HPDE6-E6E7 (cell line): Measurements from ENCODE around the gene COBL.

Source experiments
- DNase-seq: peaks from one replicate; pipeline ENCODE4 v3.0.0; 2011; ENCODE audit warnings: missing footprints; ENCODE audit errors: extremely low spot score

The COBL gene

DNA sequence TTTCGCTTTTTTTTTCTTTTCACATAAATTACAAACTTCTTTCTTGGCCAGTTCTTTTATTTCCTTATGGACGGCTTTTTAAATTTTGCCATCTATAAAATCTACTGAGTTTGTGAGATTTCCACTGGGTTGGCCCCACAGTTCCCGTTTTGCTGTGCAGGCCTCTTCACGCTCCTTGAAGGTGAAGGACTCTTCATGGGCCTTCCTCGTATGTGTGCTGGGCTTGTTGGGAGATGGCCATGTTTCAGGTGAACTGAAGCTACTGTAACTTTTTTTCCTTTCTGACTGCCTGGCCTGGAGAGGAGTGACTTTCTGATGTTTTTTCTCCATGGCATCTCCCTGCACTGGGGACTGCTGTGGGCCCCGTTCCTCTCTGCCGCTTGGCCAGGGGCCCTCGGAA, 262.4 kb downstream of the COBL start:
- no peak for DNase-seq

- DNase-seq: no peak
Measured at GRCh38 chr7:51053160-51053925, 263.3 kb downstream of the COBL start.

- DNase-seq: no peak
Measured at GRCh38 chr7:51046482-51046881, 270.1 kb downstream of the COBL start.

- DNase-seq: no peak
Measured at GRCh38 chr7:51046103-51046466, 270.5 kb downstream of the COBL start.

- peak; percentile 75 for DNase-seq
Measured at GRCh38 chr7:51045319-51046102, 271.1 kb downstream of the COBL start.

GRCh38 chr7:51043461-51043860, 273.1 kb downstream of the COBL start:
- DNase-seq: no peak

DNA sequence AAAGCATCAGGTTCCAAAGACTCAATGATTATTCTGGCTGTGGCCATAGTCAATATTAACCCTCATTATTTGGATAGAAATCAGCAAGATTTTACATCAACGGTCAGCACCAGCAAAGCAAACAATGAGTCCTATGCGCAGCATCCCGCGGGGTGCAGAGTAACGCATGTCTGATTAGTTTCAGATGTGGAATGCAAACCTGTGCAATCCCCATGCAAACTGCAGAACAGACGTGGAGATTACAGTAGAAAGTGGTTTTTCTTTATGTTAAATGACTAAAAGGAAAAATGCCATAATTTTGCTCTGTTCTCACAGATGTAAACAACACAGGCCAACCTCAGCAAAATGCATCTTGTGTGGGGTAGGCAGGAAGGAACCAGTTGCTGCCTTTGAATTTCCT, 275.8 kb downstream of the COBL start:
- DNase-seq: no peak

- no peak for DNase-seq
Measured at GRCh38 chr7:51038573-51038972, 278.0 kb downstream of the COBL start.

GRCh38 chr7:51035716-51036115, 280.9 kb downstream of the COBL start:
- no peak for DNase-seq

DNA sequence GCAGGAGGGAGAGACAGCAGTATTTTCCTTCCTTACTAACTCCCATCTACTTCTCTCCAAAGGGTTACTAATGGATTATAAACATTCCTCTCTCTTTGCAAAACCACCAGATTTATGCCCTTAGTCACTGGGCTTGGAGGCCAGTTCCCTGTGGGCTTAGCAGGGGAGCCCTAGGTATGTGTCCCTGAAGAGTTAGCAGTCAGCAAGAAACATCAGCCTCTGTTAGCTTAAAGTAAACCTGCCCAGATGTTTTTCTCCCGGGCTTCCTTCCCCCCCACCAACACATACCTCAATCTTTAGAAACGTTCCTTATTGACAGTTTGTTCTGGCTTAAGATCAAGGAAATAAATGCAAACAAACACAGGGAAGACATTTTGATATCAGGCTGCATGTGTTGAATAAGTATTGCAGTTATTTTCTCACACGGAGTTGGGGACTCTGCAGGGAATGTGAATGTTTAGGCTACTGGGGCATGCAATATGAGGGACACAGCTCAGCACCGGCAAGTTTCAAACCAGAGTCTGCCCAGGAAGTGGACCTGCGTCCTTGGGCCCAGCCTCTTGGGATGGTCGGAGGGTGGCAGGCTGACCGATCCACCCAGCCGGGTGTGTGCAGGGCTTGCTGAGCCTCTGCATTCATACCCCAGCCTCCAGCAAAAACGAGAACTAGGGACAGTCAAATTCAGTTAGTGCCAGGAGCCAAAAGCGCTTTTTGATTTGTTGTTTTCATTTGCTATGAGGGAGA, 281.9 kb downstream of the COBL start:
- DNase-seq: no peak

- DNase-seq: no peak
Measured at GRCh38 chr7:51033727-51034520, 282.7 kb downstream of the COBL start.

DNA sequence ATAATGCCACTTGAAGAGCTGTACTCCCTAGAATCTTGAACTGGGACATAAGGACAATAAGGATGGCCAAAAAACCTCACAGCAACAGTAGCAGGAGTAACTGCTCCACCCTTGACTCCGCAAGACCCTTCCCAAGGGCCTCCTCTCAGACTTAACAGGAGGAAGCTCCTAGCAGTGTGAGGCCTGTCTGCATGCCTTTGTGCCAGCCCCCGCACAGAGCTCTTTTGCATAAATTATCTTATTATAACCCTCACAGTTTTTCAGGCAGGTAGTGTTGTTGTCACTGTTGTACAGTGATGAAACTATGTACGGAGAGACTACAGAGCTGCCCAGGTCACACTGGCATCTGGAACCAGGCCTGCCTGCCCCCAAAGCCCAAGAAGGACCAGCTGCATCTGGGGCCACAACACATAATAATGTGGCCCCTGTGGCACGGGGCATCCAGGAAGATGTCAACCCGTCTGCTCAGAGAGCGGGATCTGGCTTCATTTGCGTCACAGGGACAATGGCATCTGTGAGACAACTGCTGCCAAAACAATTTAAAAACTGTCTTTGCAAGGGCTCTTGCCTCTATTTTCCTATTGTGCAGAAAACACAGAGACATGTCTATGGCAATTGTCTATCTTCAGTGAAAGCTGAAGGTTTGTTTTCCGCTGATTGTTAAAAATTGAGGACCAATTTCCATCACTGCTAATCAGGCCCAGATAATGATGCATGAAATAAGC, 284.7 kb downstream of the COBL start:
- DNase-seq: no peak

DNA sequence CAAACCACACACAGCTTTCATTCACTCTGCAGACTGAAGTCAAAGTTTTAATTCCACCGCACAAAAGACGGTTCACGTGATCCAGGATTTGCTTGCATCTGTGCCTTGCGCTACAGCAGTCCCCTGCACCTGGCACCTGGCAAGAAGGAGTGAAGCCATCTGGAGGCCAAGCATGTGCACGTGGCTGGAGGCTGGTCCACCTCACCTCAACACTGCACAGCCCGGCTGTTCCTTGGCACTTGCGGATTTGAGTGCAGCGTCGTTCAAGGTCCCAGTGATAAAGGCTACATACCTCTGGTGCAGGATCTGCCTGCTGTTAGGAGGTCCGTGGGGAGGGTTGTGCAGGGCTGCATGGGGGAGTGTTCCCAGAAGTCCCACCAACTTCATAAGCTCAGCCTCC, 285.4 kb downstream of the COBL start:
- DNase-seq: no peak

DNA sequence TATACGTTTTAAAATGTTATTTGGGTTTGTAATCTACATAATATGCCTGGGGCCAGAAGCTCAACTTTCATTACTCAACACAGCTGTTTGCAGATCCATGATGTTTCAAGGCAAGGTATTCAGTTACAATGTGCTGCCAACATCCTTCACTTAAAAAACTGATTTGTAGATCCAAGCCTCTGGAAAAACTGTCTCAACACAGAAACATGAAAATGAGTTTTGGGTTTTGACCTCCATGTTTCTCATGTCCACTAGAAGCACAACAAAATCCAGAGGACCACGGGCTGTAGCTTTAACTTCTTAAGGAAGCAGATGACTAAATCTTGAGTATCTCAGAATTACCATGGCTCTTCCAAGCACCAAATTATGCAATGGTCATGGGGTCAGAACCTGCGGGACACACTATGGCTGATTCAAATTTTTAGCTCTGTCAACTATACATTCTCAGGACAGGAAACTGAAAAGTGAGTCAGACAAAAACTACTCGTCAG, 286.9 kb downstream of the COBL start:
- DNase-seq: no peak

GRCh38 chr7:51029131-51029530, 287.5 kb downstream of the COBL start:
- no peak for DNase-seq

GRCh38 chr7:51027935-51028830, 288.4 kb downstream of the COBL start:
- DNase-seq: no peak

GRCh38 chr7:51027106-51027934, 289.3 kb downstream of the COBL start:
- no peak for DNase-seq

- DNase-seq: no peak
Measured at GRCh38 chr7:51026341-51026740, 290.3 kb downstream of the COBL start.

- DNase-seq: no peak
Measured at GRCh38 chr7:51025668-51026067, 290.9 kb downstream of the COBL start.
